Activated CD4-positive, alpha-beta T cell treated with anti-CD3 and anti-CD28 coated beads, Interleukin-2, Interleukin-4, amounts not matched to agents 100 ng/mL and 50 ng/mL, durations not matched to agents 16 hours and 8 hours (primary cell): ENCODE data around the gene FSTL4.
A peak's percentile ranks its signal among the peaks of the same experiment; 100 is the strongest.
"Not testable (repeated sequence)": the region's sequence is repeated elsewhere in the genome, so short reads cannot be mapped to it uniquely, and the experiment has no call there.

Experiments used
- DNase-seq: peaks from one replicate; pipeline ENCODE4 v3.0.0-alpha.2; 2020; ENCODE audit warnings: low spot score

FSTL4 gene

DNA sequence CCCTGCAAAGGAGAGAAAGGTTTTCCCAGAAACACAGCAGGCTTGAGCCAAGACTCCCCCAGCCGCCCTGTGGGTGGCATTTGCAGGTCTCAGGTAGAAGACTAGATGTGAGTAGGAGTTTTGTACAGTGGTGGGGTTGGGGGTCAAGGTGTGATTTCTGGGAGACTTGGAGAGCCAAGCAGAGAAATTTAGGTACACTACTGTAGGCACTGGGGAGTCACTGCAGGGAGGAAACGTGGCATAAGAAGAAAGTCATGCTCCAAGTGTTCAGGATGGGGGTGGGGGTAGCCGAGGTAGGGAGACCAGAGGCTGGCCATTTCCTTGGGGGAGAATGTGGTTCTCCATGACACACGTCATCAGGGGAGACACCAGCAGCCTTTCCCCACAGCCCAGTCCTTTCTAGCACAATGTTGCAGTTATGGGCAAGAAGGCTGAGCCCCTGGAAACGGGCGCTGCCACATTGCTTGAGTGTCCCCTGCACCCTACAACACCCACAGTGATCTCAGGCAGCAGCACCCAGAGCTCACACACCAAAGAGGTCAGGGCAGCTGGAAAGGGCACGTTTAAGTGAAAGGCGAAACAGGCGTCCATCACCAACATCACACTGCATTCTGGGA is 210.5 kb downstream of the FSTL4 start:
- no peak for DNase-seq

DNA sequence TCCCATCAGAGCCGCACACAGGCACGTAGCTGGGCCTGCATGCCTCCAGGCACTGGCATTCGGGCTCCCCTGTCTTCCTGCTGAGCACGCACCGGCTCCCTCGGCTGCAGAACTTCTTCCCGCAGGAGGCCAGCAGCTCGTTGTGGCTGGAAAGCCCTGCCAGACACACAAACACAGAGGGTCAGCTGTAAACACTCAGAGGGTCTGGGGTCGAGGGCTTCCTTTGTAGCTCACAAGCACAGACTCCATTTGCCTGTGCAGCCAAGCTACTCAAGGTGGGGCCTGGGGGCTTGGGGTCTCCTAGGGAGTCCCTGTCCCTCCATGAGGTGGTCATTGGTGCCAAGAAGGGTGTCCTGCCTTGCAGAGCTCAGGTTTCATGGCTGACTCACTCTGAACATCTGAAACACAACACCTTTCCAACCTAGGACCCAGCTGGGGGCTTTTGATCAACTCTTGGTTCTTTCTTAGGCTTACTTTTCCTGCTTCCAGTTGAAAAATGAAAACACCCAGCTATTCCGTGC is 211.4 kb downstream of the FSTL4 start:
- DNase-seq, result no peak

DNA sequence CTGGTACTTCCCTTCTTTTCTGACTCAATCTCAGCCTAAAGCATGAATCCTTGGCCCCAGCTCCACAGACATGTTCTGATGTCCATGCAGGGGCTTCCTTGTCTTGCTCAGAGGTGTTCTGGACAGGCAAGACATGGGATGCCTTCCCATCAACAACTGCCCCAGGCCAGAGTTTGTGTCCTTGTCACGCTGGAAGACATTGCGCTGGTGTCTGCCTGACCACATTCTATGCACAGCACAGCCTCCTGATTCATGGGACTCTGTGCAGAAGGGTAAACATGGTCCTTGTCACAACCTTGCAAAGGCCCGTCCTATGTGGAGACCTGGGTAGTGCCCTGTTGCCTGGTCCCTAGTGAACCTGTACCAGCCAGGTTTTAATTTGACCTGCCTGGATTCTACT is 212.2 kb downstream of the FSTL4 start:
- no peak for DNase-seq

DNA sequence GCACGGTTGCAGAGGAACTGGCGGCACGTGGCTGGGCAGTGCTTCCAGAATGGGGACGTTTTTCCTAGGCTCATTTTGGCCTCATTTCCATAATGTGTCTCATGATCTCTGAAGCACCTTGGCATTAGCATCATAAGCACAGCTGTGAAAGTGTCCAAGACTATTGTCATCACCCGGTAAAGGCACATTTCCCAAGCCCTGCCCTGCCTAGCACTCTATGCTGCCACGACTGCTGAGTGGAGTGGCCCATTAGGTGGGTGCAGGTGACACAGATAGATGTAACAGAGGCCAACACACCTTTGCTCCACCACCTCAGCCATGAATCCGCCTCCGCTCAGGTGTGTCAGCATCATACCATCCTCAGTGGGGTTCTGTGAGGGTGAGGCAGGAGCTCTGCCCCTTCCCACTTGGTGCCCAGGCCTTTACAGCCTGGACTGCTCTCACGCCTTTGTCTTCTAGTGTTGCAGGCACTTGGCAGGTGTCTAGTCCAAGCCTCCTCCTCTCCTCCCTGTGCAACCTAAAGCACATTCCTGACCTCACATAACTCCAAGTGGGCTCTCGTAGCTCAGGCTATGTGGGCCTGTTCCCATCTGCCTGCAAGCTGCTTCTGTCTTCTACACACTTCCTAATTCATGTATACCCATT is 213.0 kb downstream of the FSTL4 start:
- DNase-seq, result no peak

DNA sequence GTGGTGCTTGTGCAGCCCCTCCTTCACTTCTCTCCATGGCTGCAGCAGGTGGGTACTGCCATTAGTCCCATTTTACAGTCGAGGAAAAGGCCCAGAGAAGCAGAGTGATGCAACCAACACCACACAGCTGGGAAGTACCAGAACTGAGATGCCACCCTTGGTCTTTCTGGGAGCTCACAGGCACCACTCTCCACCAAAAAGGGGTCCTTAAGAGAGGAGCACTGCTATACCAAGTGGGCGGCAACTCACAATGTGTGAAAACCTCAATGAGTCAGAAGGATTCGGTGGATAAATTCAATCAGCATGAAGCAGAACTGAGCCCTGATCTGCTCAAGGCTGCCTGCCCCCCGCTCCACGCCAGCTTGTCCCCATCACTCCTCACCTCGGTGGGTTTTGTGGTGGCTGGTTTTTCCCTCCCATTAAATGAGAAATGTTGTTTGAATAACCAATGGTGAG is 213.7 kb downstream of the FSTL4 start:
- peak; percentile 70 for DNase-seq

DNA sequence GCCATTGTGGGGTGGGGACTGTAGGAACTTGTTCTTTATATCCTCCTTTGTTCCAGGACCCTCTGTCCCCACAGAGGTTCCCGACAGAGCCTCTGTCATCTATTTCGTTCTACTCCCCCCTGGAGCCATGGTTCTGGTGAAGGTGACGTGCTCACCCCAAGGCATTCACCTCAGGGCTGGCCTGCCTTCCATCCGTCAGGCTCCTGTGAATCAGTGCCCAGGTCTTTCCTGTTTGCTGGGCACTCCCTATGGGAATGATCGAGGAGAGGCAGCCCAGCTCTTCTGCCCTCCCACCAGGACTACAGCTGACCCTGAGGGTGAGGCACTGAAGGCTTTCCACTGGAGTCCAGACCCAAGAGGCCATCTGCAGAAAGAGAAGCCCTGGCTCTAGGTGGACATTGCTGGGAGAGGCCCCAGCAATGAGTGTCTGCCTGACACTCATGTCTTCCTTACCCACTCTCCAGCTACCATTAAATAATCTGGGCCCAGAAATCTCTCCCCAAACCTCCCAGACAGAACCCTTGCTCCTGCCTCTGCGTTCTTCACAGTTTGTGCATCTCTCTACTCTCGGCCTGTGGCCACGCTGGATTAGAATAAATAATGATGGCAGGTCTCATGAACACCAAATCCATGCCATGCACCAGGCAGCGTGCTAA is 214.2 kb downstream of the FSTL4 start:
- DNase-seq, result no peak

DNA sequence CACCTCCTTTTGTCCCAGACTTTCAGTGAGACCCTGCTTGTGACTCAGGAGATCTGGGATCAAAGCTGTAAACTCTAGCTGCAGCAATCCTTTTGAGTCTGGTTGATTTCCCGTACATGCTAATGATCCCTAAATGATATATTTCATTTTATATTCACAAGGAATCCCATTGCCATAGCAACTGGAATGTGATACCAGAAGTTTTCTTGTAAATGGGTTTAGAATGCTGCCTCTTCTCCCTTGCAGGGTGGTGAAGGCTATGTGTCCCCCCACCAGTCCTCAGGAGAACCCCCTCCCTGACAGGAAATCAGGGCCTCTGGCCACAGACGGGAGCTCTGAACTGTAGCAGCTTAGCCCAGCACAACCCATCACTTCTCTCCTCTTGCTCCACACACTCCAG is 215.0 kb downstream of the FSTL4 start:
- DNase-seq, result no peak

DNA sequence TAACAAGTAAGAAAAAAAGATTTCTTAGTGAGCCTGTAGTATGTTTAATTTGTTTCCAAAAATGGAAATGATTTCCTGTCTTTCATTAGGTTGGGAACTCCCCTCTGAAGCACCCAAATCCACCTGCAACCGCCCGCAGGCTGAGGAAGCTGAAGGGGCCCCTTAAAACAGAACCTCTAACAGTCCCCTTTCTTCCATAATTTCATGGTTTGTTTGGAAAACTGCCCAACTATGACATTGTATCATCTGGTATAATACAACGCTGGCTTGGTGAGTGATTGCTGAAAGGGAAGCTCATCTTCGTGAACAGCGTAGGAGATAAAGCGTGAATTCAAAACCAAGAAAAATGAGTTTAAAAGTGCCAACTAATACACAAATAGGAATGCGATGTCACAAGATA is 215.5 kb downstream of the FSTL4 start:
- no peak for DNase-seq

DNA sequence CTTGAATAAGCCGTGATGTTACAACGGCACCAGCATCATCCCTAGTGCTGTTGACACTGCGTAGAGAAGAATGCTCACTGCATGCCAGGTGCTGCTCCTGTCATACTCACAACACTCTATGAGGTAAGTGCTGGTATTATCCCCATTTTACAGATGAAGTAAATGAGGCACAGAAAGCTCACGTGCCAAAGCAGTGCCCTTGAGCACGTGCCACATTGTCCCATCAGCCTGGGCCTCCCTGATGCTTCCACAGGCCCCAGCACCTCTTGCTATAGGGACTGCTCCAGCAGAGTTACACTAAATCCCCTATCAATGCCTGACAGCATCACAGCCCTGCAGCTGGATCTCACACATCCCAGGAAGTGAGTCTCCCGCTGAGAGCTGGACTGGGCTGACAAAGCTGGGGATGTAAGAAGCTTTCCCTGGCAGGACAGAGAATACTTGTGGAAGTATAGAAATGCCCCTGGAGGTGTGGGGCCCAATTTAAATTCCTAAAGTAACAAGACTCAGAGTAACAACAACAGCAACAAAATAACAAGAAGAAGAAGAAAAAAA is 216.1 kb downstream of the FSTL4 start:
- DNase-seq, result no peak

DNA sequence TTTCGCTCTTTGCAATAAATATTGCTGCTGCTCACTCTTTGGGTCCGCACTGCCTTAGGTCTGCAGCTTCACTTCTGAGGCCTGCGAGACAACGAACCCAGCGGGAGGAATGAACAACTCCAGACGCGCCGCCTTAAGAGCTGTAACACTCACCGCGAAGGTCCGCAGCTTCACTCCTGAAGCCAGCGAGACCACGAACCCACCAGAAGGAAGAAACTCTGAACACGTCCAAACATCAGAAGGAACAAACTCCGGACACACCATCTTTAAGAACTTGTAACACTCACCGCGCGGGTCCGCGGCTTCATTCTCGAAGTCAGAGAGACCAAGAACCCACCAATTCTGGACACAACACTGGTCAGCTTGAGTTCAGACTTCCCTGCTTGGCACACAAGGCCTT is 217.1 kb downstream of the FSTL4 start:
- not testable (repeated sequence) for DNase-seq

DNA sequence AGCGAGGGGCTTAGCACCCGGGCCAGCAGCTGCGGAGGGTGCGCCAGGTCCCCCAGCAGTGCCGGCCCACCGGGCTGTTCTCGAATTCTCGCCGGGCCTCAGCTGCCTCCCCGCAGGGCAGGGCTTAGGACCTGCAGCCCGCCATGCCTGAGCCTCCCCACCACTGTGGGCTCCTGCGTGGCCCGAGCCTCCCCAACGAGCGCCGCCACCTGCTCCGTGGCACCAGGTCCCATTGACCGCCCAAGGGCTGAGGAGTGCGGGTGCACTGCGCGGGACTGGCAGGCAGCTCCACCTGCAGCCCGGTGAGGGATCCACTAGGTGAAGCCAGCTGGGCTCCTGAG is 217.9 kb downstream of the FSTL4 start:
- DNase-seq, result not testable (repeated sequence)

DNA sequence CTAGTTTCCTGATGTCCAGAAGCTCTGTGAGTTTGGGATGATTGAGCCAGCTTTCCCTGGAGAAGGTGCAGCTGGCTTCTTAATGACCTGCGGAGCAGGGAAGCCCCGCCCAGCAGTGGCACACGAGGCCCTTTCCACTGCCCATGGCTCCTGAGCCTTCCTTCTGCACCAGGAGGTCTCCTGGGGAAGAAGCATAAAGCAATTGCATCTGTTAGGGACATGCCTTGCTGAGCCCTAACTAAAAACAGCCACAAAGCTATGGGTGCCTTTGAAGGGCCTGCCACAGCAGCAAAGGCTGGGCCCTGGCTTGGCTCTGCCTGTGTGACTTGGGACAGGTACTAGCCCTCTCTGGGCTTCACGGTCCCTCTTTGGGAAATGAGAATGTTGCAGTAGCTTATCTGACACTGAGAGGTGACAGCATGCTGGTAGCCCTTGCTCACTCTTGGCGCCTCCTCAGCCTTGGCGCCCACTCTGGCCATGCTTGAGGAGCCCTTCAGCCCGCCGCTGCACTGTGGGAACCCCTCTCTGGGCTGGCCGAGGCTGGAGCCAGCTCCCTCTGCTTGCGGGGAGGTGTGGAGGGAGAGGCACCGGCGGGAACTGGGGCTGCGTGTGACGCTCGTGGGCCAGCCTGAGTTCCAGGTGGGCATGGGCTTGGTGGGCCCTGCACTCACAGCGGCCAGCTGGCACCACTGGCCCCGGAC is 218.4 kb downstream of the FSTL4 start:
- no peak for DNase-seq

DNA sequence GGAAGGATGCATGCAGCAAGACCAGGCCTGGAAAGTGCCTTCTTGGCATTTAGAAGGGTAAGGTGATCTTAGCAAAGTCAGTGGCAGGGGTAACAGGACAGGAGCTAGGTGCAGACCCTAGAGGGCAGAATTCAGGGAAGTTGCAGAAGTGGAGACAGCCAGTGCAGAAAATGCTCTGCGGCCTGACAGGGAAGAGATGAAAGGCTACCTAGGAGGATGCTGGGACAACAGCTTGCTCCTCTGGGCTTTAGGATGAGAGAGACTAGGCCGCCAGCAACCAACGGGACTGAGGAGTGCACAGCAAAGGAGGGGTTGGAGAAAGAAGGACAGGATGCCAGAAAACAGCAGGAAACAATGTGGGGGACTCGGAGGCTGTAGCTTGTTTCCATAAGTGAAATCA is 219.9 kb downstream of the FSTL4 start:
- DNase-seq, result no peak

DNA sequence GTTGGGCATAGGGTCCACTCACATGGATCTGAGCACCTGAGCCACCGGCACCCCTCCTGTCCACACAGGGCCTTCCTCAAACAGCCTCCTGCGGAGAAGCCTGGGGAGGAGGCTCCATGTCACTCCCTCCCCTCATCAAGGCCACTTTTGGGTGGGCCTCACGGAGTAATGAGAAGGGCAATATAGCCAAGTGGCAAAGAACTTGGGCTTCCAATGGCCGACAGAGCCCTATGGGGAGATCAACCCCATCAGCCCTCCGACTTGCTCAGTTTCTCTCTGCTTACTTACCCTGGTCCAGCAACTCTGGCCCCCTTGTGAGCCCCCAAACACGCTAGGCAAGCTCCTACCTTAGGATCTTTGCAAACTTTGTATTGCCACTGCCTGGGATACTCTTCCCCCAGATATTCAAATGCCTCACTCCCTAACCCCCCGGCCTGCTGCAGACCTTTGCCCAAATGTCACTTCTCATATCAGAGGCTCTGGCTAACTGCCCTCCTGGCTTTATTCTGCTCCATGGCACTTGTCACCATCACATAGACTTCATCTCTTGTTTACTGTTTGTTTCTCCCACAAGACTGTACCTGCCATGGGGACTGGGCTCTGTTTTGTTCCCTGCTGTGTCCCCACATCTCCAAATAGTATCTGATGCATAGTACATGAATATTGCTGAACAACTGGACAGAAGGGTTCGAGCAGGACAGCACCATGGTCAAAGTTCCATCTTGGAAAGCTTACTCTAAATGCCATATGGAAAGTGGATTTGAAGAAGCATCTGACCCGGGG is 220.8 kb downstream of the FSTL4 start:
- DNase-seq, result no peak

DNA sequence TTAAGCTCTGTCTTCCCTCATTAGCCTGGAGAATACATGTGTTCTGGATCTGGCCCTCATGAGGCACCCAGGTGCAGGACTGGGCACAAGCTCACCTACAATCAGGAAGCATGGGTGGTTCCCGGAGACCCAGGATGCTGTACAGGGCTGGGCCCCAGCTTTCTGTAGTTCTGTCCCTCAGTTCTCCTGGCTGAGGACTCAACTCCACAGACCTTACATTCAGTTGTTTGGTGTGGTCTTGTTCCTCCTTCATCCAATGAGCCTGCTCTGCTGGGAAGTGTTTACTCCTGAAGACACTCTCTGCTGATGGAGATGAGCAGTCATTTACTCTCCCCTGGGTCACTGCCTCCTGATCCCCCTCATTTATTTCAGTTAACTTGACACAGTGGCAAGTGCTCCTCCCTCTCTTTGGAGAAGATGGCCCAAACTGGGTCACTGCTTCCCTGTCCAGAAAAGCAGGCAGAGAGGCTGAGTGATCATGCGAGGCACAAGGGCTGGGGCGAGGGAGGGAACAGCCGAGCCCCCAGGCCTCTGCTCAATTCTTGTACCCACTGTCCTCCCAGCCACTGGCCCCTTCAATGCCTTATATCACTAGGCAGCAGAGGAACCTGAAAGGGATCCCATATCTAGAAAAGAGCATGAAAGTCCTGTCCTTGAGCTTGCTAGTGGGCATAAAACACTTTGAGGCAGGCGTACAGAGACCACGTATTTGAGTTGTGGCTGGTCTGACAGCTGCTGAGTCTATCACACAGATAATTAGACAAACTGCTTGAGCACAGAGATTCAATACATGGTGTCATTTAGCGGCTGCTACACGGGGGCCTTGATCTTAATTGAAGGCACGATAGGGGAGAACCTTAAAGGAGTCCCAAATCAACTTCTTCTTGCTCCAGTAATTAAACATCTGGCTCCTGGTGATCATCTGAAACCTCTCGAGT is 221.7 kb downstream of the FSTL4 start:
- no peak for DNase-seq

DNA sequence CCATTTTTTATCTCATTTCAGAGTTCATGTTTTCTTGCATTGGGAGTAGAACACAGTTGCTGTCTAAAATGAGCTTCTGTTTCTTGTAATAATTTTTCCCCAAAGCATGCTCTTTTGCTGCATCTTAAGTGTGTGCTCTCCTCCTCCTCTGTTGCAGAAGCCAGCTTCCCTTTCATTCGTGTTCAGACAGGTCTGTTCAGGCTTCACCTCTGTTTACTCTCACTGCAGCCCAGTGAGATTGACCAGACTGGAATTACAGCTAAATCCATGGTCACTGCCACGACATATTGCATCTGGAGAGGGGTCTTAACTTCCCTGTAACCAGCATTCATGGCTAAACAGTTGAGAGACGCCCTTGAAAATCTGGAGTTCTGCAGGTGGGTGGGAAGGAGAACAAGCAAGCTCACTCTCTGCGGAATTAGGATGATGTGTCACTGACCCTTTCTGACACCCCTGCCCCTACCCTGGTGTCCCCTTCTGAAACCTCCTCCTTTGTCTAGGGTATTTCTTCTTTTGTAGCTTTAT is 223.2 kb downstream of the FSTL4 start:
- no peak for DNase-seq

DNA sequence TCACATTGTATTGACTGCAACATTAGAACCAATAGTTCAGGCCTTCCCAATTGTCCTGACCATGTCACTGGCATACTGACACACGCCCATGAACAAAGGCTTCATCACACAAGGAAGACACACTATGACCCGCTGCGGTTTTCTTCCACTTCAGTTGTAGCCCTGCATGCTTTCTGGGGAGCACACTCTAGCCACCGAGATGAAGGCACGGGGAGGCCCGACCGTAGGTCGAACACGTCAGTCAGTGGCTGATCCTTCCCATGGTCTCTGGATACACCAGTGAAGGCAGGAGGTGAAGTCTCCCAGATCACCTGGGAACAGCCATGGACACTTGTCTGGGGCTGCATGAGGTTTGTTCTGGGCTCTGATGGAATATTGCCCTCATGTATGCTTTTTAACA is 224.7 kb downstream of the FSTL4 start:
- no peak for DNase-seq

DNA sequence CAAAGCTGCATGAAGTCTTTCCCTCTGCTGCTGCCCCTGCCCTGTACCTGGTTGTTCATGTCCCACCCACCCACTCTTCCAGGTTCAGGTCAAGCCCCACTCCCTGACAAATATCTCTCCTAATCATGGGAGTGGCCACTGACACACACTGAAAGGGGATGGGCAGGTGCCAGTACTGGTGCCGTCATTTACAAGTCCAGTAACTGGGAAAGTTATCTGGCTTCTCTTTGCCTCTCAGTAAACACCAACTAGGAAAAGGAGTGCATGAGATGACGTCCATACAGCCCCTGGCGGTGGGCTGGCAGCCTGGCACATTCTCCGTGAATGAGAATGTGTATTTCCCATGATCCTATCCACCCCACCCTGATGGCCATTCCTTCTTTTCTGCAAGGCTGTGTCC is 225.2 kb downstream of the FSTL4 start:
- no peak for DNase-seq

DNA sequence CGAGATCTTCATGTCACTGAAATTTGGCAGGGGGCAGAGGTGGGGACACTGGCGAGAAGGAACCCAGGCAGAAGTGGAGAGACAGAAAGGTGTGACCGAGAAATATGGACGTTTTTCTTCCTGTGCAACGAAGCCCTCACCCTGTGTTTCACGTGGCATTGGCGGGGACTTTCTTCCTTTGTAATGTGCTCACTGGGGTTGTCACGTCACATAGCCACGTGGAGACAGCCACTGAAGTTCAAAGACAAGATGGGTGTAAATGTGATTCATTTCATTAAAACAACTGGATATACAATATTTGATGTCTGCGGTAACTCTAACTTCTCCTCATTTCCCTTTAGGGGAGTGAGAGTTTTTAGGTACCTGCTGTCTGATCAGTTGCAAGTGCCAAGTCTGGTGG is 225.7 kb downstream of the FSTL4 start:
- DNase-seq, result no peak

DNA sequence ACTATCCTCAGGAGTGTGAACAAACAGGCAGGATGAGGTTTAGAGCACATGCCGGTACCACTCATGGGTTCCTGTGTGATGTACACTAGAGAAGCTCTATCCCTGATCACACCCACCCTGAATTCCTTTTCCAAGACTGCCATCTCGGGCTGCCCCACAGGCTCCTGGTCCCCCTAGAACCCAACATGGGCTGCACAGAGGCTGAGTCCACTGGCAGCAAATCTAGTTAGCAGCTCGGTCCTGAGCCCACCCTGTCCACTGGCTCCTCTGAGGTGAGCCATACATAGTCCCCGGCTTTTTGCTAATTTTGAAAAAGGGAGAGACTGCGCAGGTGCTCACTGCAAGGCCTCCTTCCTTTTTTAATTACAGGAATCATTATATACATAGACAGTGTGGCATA is 227.0 kb downstream of the FSTL4 start:
- DNase-seq, result no peak
